PFSK-1 (cell line): ENCODE data around the gene S100A14.

Experiments used
- POLR2AphosphoS5 ChIP-seq: IDR thresholded peaks from 2 replicates; pipeline ENCODE4 v1.6.1; 2012; ENCODE audit warnings: low read depth, mild to moderate bottlenecking, control low read depth, low read length, moderate library complexity
- TF ChIP-seq, protein P1 (sequence below), 2 experiments: IDR thresholded peaks; 2 replicates each; pipeline versions ENCODE4 v1.6.1 to v1.8.0; 2011 to 2012; ENCODE audit warnings: low read depth in 2 of 2, low read length in 2 of 2, control low read depth in 1 of 2, inconsistent platforms in 1 of 2, mild to moderate bottlenecking in 1 of 2, moderate library complexity in 1 of 2; ENCODE audit not compliant: insufficient read depth in 1 of 2

DNA sequence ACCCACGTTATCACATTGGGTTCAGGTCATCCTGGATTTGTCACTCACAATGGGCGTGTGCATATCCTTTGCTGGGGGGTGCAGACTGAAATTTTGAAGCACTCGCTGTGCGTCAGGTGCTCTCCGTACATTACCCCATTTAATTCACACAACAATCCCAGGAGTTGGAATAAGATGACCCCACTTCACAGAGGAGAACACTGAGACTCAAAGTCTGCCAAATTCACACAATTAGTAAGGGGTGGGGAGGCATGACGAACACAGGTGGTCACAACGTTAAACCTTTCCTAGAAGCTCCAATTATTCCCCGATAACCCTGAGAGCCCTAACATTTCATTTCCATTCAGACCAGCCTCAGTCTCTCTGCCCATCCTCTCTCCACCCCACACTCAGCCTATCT, 46.7 kb downstream of the S100A14 start:
- TF ChIP-seq, protein P1, sequence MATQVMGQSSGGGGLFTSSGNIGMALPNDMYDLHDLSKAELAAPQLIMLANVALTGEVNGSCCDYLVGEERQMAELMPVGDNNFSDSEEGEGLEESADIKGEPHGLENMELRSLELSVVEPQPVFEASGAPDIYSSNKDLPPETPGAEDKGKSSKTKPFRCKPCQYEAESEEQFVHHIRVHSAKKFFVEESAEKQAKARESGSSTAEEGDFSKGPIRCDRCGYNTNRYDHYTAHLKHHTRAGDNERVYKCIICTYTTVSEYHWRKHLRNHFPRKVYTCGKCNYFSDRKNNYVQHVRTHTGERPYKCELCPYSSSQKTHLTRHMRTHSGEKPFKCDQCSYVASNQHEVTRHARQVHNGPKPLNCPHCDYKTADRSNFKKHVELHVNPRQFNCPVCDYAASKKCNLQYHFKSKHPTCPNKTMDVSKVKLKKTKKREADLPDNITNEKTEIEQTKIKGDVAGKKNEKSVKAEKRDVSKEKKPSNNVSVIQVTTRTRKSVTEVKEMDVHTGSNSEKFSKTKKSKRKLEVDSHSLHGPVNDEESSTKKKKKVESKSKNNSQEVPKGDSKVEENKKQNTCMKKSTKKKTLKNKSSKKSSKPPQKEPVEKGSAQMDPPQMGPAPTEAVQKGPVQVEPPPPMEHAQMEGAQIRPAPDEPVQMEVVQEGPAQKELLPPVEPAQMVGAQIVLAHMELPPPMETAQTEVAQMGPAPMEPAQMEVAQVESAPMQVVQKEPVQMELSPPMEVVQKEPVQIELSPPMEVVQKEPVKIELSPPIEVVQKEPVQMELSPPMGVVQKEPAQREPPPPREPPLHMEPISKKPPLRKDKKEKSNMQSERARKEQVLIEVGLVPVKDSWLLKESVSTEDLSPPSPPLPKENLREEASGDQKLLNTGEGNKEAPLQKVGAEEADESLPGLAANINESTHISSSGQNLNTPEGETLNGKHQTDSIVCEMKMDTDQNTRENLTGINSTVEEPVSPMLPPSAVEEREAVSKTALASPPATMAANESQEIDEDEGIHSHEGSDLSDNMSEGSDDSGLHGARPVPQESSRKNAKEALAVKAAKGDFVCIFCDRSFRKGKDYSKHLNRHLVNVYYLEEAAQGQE (IDR thresholded peaks at IDR 0.05; ENCODE audit: insufficient read depth in 1 of 2, low read depth in 2 of 2, low read length in 2 of 2) = no peak
- no peak for TF ChIP-seq POLR2AphosphoS5
